LNCaP clone FGC (cell line): Measurements from ENCODE around the gene CLSTN2.
A peak's percentile ranks its signal among the peaks of the same experiment; 100 is the strongest.

Experiments
- DNase-seq: peaks from one replicate; pipeline ENCODE4 v3.0.0-alpha.2; 2011; ENCODE audit warnings: low read depth
- H3K4me3 ChIP-seq: 2 replicates; pipeline ENCODE4 v1.5.1; 2011; ENCODE audit warnings: mild to moderate bottlenecking, low read depth, low read length, control low read depth
- CTCF ChIP-seq: IDR thresholded peaks from 2 replicates; pipeline ENCODE4 v1.5.1; 2012; ENCODE audit warnings: mild to moderate bottlenecking; ENCODE audit not compliant: control insufficient read depth, insufficient read depth; ENCODE audit errors: extremely low read depth

CLSTN2 gene

GRCh38 chr3:140316868-140317400 lies 381.9 kb downstream of the CLSTN2 start:
- H3K4me3 ChIP-seq = no peak overlapping the region
- no peak for DNase-seq
- no peak for TF ChIP-seq CTCF

- DNase-seq = no peak
Observed at GRCh38 chr3:140319739-140320138, 384.8 kb downstream of the CLSTN2 start.

GRCh38 chr3:140323561-140323960 lies 388.6 kb downstream of the CLSTN2 start:
- DNase-seq = no peak
- H3K4me3 ChIP-seq = no peak overlapping the region
- no peak for TF ChIP-seq CTCF

More at GRCh38 chr3:140319739-140320138, 384.8 kb downstream of the CLSTN2 start:
- TF ChIP-seq CTCF = no peak
- H3K4me3 ChIP-seq = no peak overlapping the region

GRCh38 chr3:140332131-140332530 lies 397.1 kb downstream of the CLSTN2 start:
- peak; percentile 34 for DNase-seq
- no peak for TF ChIP-seq CTCF

GRCh38 chr3:140334132-140334929 lies 399.3 kb downstream of the CLSTN2 start:
- no peak overlapping the region for H3K4me3 ChIP-seq
- TF ChIP-seq CTCF = no peak
- no peak for DNase-seq

More at GRCh38 chr3:140332131-140332530, 397.1 kb downstream of the CLSTN2 start:
- no peak overlapping the region for H3K4me3 ChIP-seq

GRCh38 chr3:140336465-140336864 lies 401.5 kb downstream of the CLSTN2 start:
- no peak overlapping the region for H3K4me3 ChIP-seq
- TF ChIP-seq CTCF = no peak
- DNase-seq = no peak

GRCh38 chr3:140338916-140339315 lies 403.9 kb downstream of the CLSTN2 start:
- DNase-seq = no peak
- H3K4me3 ChIP-seq = no peak overlapping the region
- TF ChIP-seq CTCF = no peak
